Osteocyte (in vitro differentiated cells): ENCODE measurements around the gene SPAG8. TPM values are rescaled to one million over a fixed set of nuclear protein-coding genes. Genes with fewer than 3 reads are reported as not detected.
A peak's percentile ranks its signal among the peaks of the same experiment; 100 is the strongest.

Experiments
- DNase-seq: peaks from one replicate; pipeline ENCODE4 v3.0.0; 2021; ENCODE audit warnings: mixed read lengths; ENCODE audit not compliant: unreplicated experiment; ENCODE audit errors: extremely low spot score
- H3K27ac Mint-ChIP-seq: one replicate; pipeline ENCODE4 v1.8.0; 2021; ENCODE audit warnings: mild to moderate bottlenecking, mixed read lengths; ENCODE audit not compliant: unreplicated experiment
- H3K27me3 Mint-ChIP-seq: one replicate; pipeline ENCODE4 v1.8.0; 2021; ENCODE audit warnings: mixed read lengths; ENCODE audit not compliant: unreplicated experiment
- H3K36me3 Mint-ChIP-seq: one replicate; pipeline ENCODE4 v1.8.0; 2021; ENCODE audit warnings: mixed read lengths; ENCODE audit not compliant: unreplicated experiment
- H3K4me1 Mint-ChIP-seq: one replicate; pipeline ENCODE4 v1.8.0; 2021; ENCODE audit warnings: mixed read lengths; ENCODE audit not compliant: unreplicated experiment
- H3K4me3 Mint-ChIP-seq: one replicate; pipeline ENCODE4 v1.8.0; 2021; ENCODE audit warnings: mild to moderate bottlenecking, moderate library complexity, mixed read lengths; ENCODE audit not compliant: unreplicated experiment
- H3K9me3 Mint-ChIP-seq: one replicate; pipeline ENCODE4 v1.8.0; 2021; ENCODE audit warnings: mixed read lengths; ENCODE audit not compliant: unreplicated experiment
- CTCF ChIP-seq: fragments of 200-600 bp; sonication (generic); IDR thresholded peaks from 2 replicates; pipeline ENCODE4 v1.5.0; 2021; ENCODE audit warnings: antibody characterized with exemption, mild to moderate bottlenecking, moderate library complexity
- total RNA-seq: library from RNA; stranded (reverse); gene quantifications from 2 replicates; pipeline ENCODE4 v1.2.1, GENCODE V29; 2021

SPAG8 gene
- total RNA-seq, 1 donor from 2014 or later, result 2.4 TPM

- TF ChIP-seq CTCF, result no peak
- Mint-ChIP-seq H3K27me3 (peaks cover 3% of the 10 kb centered on the region), H3K27ac (no peak overlapping the region), H3K4me1 (peaks cover 7% of the 10 kb centered on the region), H3K36me3 (no peaks in the 10 kb centered on the region), H3K9me3 (no peaks in the 10 kb centered on the region), H3K4me3 (no peak overlapping the region)
- DNase-seq, result no peak
Observed at GRCh38 chr9:35822926-35823325, 10.9 kb upstream of the SPAG8 start.

GRCh38 chr9:35820076-35820475, 8.0 kb upstream of the SPAG8 start:
- H3K27ac Mint-ChIP-seq, result no peak overlapping the region
- no peak for DNase-seq
- H3K4me1 Mint-ChIP-seq, result peaks cover 12% of the 10 kb centered on the region
- H3K4me3 Mint-ChIP-seq, result no peak overlapping the region
- peaks cover 5% of the 10 kb centered on the region for H3K27me3 Mint-ChIP-seq
- no peak for TF ChIP-seq CTCF
- no peaks in the 10 kb centered on the region for H3K9me3 Mint-ChIP-seq
- no peaks in the 10 kb centered on the region for H3K36me3 Mint-ChIP-seq

GRCh38 chr9:35818341-35818740, 6.3 kb upstream of the SPAG8 start:
- Mint-ChIP-seq H3K9me3 (no peaks in the 10 kb centered on the region), H3K27me3 (peaks cover 5% of the 10 kb centered on the region), H3K4me1 (peaks cover 21% of the 10 kb centered on the region), H3K4me3 (no peak overlapping the region), H3K36me3 (no peaks in the 10 kb centered on the region), H3K27ac (no peak overlapping the region)
- no peak for DNase-seq
- no peak for TF ChIP-seq CTCF

- TF ChIP-seq CTCF, result no peak
- H3K4me3 Mint-ChIP-seq, result no peak overlapping the region
- peaks cover 3% of the 10 kb centered on the region for H3K27me3 Mint-ChIP-seq
- H3K9me3 Mint-ChIP-seq, result no peaks in the 10 kb centered on the region
- no peak overlapping the region for H3K27ac Mint-ChIP-seq
- H3K4me1 Mint-ChIP-seq, result peaks cover 32% of the 10 kb centered on the region
- H3K36me3 Mint-ChIP-seq, result no peaks in the 10 kb centered on the region
- no peak for DNase-seq
Observed at GRCh38 chr9:35816708-35817107, 4.6 kb upstream of the SPAG8 start.

GRCh38 chr9:35814841-35815543, 2.9 kb upstream of the SPAG8 start, which contains the start of gene HINT2:
TSS of gene HINT2 (minus strand) at chr9:35815042. CDS start at chr9:35814979, 63 bp downstream.
- H3K9me3 Mint-ChIP-seq, result no peaks in the 10 kb centered on the region
- H3K27me3 Mint-ChIP-seq, result peaks cover 3% of the 10 kb centered on the region
- DNase-seq, result peak; percentile 98
- no peaks in the 10 kb centered on the region for H3K36me3 Mint-ChIP-seq
- peak within 1 kb of the TSS; percentile 83 for H3K4me3 Mint-ChIP-seq
- H3K27ac Mint-ChIP-seq, result peak within 1 kb of the TSS; percentile 89
- no peak for TF ChIP-seq CTCF
- peaks cover 36% of the 10 kb centered on the region for H3K4me1 Mint-ChIP-seq
